B cell (primary cell): ENCODE data around the gene ZSWIM4. TPM values are rescaled to one million over a fixed set of nuclear protein-coding genes. Genes with fewer than 3 reads are reported as not detected.

Experiments
- ATAC-seq: fragments of 200-7000 bp; cut with Tn5 transposase; one replicate; pipeline ENCODE4 v1.10.0; 2021; ENCODE audit warnings: low read depth, mild to moderate bottlenecking, moderate number of reproducible peaks, moderate library complexity
- CTCF ChIA-PET: fragments of 350-600 bp; sonication (Branson Sonifier 250); formaldehyde crosslinking; loops from one replicate; lab custom pipeline; 2021; ENCODE audit warnings: antibody characterized with exemption, inconsistent platforms; lab: Charles Lee
- POLR2A ChIA-PET: fragments of 350-600 bp; sonication (Branson Sonifier 250); formaldehyde crosslinking; loops from one replicate; lab custom pipeline; 2021; ENCODE audit warnings: antibody characterized with exemption; lab: Charles Lee
- DNase-seq: peaks from one replicate; pipeline ENCODE4 v3.0.0; 2013
- H2AFZ ChIP-seq: 2 replicates; pipeline ENCODE4 v1.6.1; 2012; ENCODE audit warnings: mild to moderate bottlenecking, low read depth, low read length; ENCODE audit not compliant: insufficient read depth, poor library complexity, severe bottlenecking
- H3K27ac ChIP-seq, 2 donors: 1 replicate in 1 of 2; 2 replicates in 1 of 2; pipeline ENCODE4 v1.5.1; 2012 to 2013; ENCODE audit warnings: low read length in 2 of 2, mild to moderate bottlenecking in 2 of 2, moderate library complexity in 1 of 2
- H3K27me3 ChIP-seq, 4 experiments: fragments of 200-600 bp in 1 of 4; sonication (generic) in 1 of 4; replicated peaks in 1 of 4; 1 replicate in 2 of 4; 2 replicates in 2 of 4; pipeline versions ENCODE4 v1.6.1 to v1.7.0; 2013 to 2016; ENCODE audit warnings: low read length in 3 of 4, mild to moderate bottlenecking in 2 of 4, mixed read lengths in 1 of 4, moderate library complexity in 1 of 4; ENCODE audit not compliant: insufficient read depth in 4 of 4, control insufficient read depth in 3 of 4; ENCODE audit errors: control extremely low read depth in 1 of 4
- H3K36me3 ChIP-seq, 2 experiments: replicated peaks in 1 of 2; 1 replicate in 1 of 2; 2 replicates in 1 of 2; pipeline versions ENCODE4 v1.6.1 to v1.7.1; 2013; ENCODE audit warnings: low read length in 1 of 2; ENCODE audit not compliant: insufficient read depth in 2 of 2, control insufficient read depth in 1 of 2; ENCODE audit errors: control extremely low read depth in 1 of 2, extremely low read depth in 1 of 2
- H3K4me1 ChIP-seq, 2 donors: fragments of 200-600 bp in 1 of 2; sonication (generic) in 1 of 2; 1 replicate in 1 of 2; 2 replicates in 1 of 2; pipeline versions ENCODE4 v1.5.1 to v1.6.1; 2013 to 2017; ENCODE audit warnings: low read length in 2 of 2; ENCODE audit not compliant: control insufficient read depth in 2 of 2, insufficient read depth in 2 of 2
- H3K4me2 ChIP-seq: replicated peaks from 2 replicates; pipeline ENCODE3; 2012; ENCODE audit warnings: mild to moderate bottlenecking, low read depth, low read length; ENCODE audit not compliant: poor library complexity, severe bottlenecking
- H3K4me3 ChIP-seq, 5 experiments: fragments of 200-600 bp in 1 of 5; sonication (generic) in 1 of 5; 1 replicate in 3 of 5; 2 replicates in 2 of 5; pipeline versions ENCODE4 v1.5.1 to v1.7.0; 2011 to 2016; ENCODE audit warnings: low read length in 4 of 5, mild to moderate bottlenecking in 4 of 5, low read depth in 2 of 5, control low read depth in 1 of 5, moderate library complexity in 1 of 5; ENCODE audit not compliant: insufficient read depth in 1 of 5; ENCODE audit errors: control extremely low read depth in 1 of 5, extremely low read depth in 1 of 5
- H3K79me2 ChIP-seq: fragments of 200-600 bp; sonication (generic); one replicate; pipeline ENCODE4 v1.6.0; 2016; ENCODE audit warnings: low read length; ENCODE audit not compliant: control insufficient read depth, insufficient read depth
- H3K9ac ChIP-seq: fragments of 200-600 bp; sonication (generic); 2 replicates; pipeline ENCODE4 v1.6.1; 2017; ENCODE audit warnings: mild to moderate bottlenecking, low read length, moderate library complexity
- H3K9me3 ChIP-seq, 3 donors: one replicate each; pipeline versions ENCODE4 v1.6.1 to v1.7.1; 2013; ENCODE audit warnings: low read length in 2 of 3; ENCODE audit not compliant: control insufficient read depth in 2 of 3, insufficient read depth in 1 of 3; ENCODE audit errors: control extremely low read depth in 1 of 3
- H4K20me1 ChIP-seq: 2 replicates; pipeline ENCODE4 v1.6.0; 2012; ENCODE audit warnings: mild to moderate bottlenecking, low read length; ENCODE audit not compliant: insufficient read depth, control insufficient read depth, poor library complexity, severe bottlenecking
- H3K27ac Mint-ChIP-seq: one replicate; pipeline ENCODE4 v1.8.0; 2021; ENCODE audit warnings: mixed read lengths
- H3K27me3 Mint-ChIP-seq: one replicate; pipeline ENCODE4 v1.8.0; 2021; ENCODE audit warnings: mixed read lengths
- H3K4me1 Mint-ChIP-seq: one replicate; pipeline ENCODE4 v1.8.0; 2021; ENCODE audit warnings: mixed read lengths
- H3K4me3 Mint-ChIP-seq: one replicate; pipeline ENCODE4 v1.8.0; 2021; ENCODE audit warnings: mixed read lengths
- H3K9me3 Mint-ChIP-seq: one replicate; pipeline ENCODE4 v1.8.0; 2022; ENCODE audit warnings: mixed read lengths; ENCODE audit not compliant: insufficient read depth
- CTCF ChIP-seq: fragments of 200-600 bp; IDR thresholded peaks from one replicate; pipeline ENCODE4 v1.8.0; 2022; ENCODE audit warnings: antibody characterized with exemption, mild to moderate bottlenecking
- EZH2 ChIP-seq: IDR thresholded peaks from 2 replicates; pipeline ENCODE4 v1.6.1; 2012; ENCODE audit warnings: borderline replicate concordance, low read depth, mild to moderate bottlenecking, moderate library complexity, low read length; ENCODE audit not compliant: insufficient read depth, poor library complexity, severe bottlenecking
- WGBS: methylation state at CpG from one replicate; pipeline ENCODE4 v1.1.5; 2013; ENCODE audit warnings: missing lambda C conversion rate; ENCODE audit not compliant: insufficient coverage; 5-methylcytosine and 5-hydroxymethylcytosine counted together
- intact Hi-C: fragments of 100-400 bp; cut with micrococcal nuclease; formaldehyde crosslinking; loops from one replicate; pipeline ENCODE4 v1.10.0; 2022
- polyA plus RNA-seq: library from polyadenylated mRNA; depleted of rRNA; stranded (reverse); fragments of >200 nt; gene quantifications from 2 replicates; pipeline ENCODE4 v1.2.3, GENCODE V29; 2012
- total RNA-seq, 2 donors: library from RNA; stranded (reverse); fragments of 120-200 nt in 1 of 2; gene quantifications; 1 replicate in 1 of 2; 2 replicates in 1 of 2; pipeline versions ENCODE4 v1.2.3 to v1.2.4, GENCODE V29; 2013 to 2022

The ZSWIM4 gene
- total and polyA plus RNA-seq, 2 donors (not counting 1 experiment from before 2014, with no cell fraction given), result 2.6 to 10.6 TPM

- Histone ChIP-seq H3K9ac (no peak overlapping the region), H3K9me3 (no peaks in the 10 kb centered on the region), H3K4me2 (no peak overlapping the region), H3K36me3 (peaks cover 0 to 26% of the 10 kb centered on the region in 2 experiments), H3K4me3 (no peak overlapping the region), H3K27me3 (peaks cover 0 to 6% (median 0%) of the 10 kb centered on the region in 4 experiments), H4K20me1 (no peaks in the 10 kb centered on the region), H3K79me2 (peaks cover 9% of the 10 kb centered on the region), H3K27ac (no peak overlapping the region), H3K4me1 (peaks cover 11 to 19% of the 10 kb centered on the region in 2 donors), H2AFZ (no peak overlapping the region)
- ChIA-PET POLR2A (interaction anchor here (0.6 kb wide), 1 partner anchor 31 kb away, joined by 3 read pairs; no protein-coding TSS in a partner anchor), CTCF (no interaction called here)
- no peaks in the 10 kb centered on the region for H3K27me3 Mint-ChIP-seq
- H3K4me1 Mint-ChIP-seq, result peaks cover 17% of the 10 kb centered on the region
- DNase-seq (no peak), ATAC-seq (no peak)
- no peak overlapping the region for H3K4me3 Mint-ChIP-seq
- WGBS, result 93% methylated on average over 36 of the region's 42 CpGs
- no peaks in the 10 kb centered on the region for H3K9me3 Mint-ChIP-seq
- TF ChIP-seq CTCF (no peak), EZH2 (no peak)
- intact Hi-C loops, result no loop called here
- no peak overlapping the region for H3K27ac Mint-ChIP-seq
These were observed 32.5 kb upstream of the ZSWIM4 start for GRCh38 chr19:13762635-13763235.

- Mint-ChIP-seq H3K9me3 (no peaks in the 10 kb centered on the region), H3K27ac (peak overlapping the region; percentile 75)
These were observed 32.0 kb upstream of the ZSWIM4 start for GRCh38 chr19:13763265-13763664.

More at GRCh38 chr19:13763265-13763664, 32.0 kb upstream of the ZSWIM4 start:
- ATAC-seq (no peak), DNase-seq (no peak)
- Histone ChIP-seq H3K9ac (no peak overlapping the region), H3K27ac (no peak overlapping the region), H3K36me3 (peaks cover 0 to 20% of the 10 kb centered on the region in 2 experiments), H3K4me1 (peaks cover 11 to 19% of the 10 kb centered on the region in 2 donors), H3K9me3 (peaks cover 0 to 3% (median 0%) of the 10 kb centered on the region in 3 donors), H3K79me2 (peaks cover 9% of the 10 kb centered on the region), H3K4me3 (no peak overlapping the region), H4K20me1 (no peaks in the 10 kb centered on the region), H3K4me2 (no peak overlapping the region), H2AFZ (no peak overlapping the region), H3K27me3 (peaks cover 0 to 6% (median 0%) of the 10 kb centered on the region in 4 experiments)
- intact Hi-C loops, result no loop called here
- Mint-ChIP-seq H3K4me3 (peak overlapping the region; percentile 80), H3K27me3 (no peaks in the 10 kb centered on the region), H3K4me1 (peaks cover 18% of the 10 kb centered on the region)
- ChIA-PET POLR2A (interaction anchor here (1.1 kb wide), 2 partner anchors 15 to 99 kb away, joined by 4 to 6 read pairs; a partner anchor contains a TSS), CTCF (interaction anchor here (2.0 kb wide), 1 partner anchor 20 kb away, joined by 4 read pairs; no protein-coding TSS in a partner anchor)
- WGBS, result 100% methylated on average over 2 of the region's 3 CpGs
- TF ChIP-seq CTCF, result no peak
- no peak for TF ChIP-seq EZH2
